ENCODE data around the gene LBP.

- no peak for TF ChIP-seq CTCF (IDR thresholded peaks at IDR 0.05; ENCODE audit: low read depth, low read length)
- TF ChIP-seq POLR2A (IDR thresholded peaks at IDR 0.05; ENCODE audit: extremely low read depth, insufficient read length) = no peak
- TF ChIP-seq MYC (IDR thresholded peaks at IDR 0.05; ENCODE audit: low read depth, low read length) = no peak
- TF ChIP-seq MAX (IDR thresholded peaks at IDR 0.05; ENCODE audit: low read depth, low read length) = no peak
Observed at GRCh38 chr20:38346247-38346651, at the start of gene LBP.
